GM12878 (cell line): Measurements from ENCODE around the gene BORCS8. TPM values are rescaled to one million over a fixed set of nuclear protein-coding genes. Genes with fewer than 3 reads are reported as not detected.
"Not testable (repeated sequence)": the region's sequence is repeated elsewhere in the genome, so short reads cannot be mapped to it uniquely, and the experiment has no call there.

ENCODE experiments used
- ATAC-seq: fragments of 200-7000 bp; cut with Tn5 transposase; 3 replicates; pipeline ENCODE4 v1.9.1; 2020; ENCODE audit warnings: mild to moderate bottlenecking, moderate library complexity
- BruUV-seq: library from RNA; stranded (reverse); fragments of 400-500 nt; replicated peaks from 2 replicates; lab custom pipeline; 2021; lab: Mats Ljungman, UMichigan
- CTCF ChIA-PET: fragments of 300-600 bp; sonication (Branson Sonifier 250); formaldehyde crosslinking; extraction: SDS; loops from one replicate; lab custom pipeline; 2021; ENCODE audit warnings: inconsistent platforms; lab: Yijun Ruan, JAX
- POLR2A ChIA-PET: fragments of 350-600 bp; formaldehyde crosslinking; extraction: SDS; loops from one replicate; lab custom pipeline; 2021; ENCODE audit warnings: inconsistent platforms; lab: Charles Lee
- RAD21 ChIA-PET: fragments of 300-600 bp; sonication (Branson Sonifier 250); formaldehyde crosslinking; loops from one replicate; lab custom pipeline; 2023; ENCODE audit warnings: antibody characterized with exemption; ENCODE audit not compliant: unreplicated experiment; lab: Charles Lee
- SMC1A ChIA-PET: fragments of 300-600 bp; sonication (Branson Sonifier 250); formaldehyde crosslinking; loops from one replicate; lab custom pipeline; 2023; ENCODE audit not compliant: unreplicated experiment, uncharacterized antibody; lab: Charles Lee
- DNase-seq: peaks from one replicate; pipeline ENCODE4 v3.0.0-alpha.2; 2011; ENCODE audit warnings: low read depth, low spot score
- FAIRE-seq: peaks from 3 replicates; lab custom pipeline; 2011; peaks lifted over from hg19 to GRCh38; lab: Jason Lieb, UNC
- H2AFZ ChIP-seq: 2 replicates; pipeline ENCODE4 v1.6.0; 2011; ENCODE audit warnings: low read depth, low read length, control low read depth; ENCODE audit not compliant: control insufficient read depth
- H3K27ac ChIP-seq: 2 replicates; pipeline ENCODE4 v1.5.1; 2011; ENCODE audit warnings: control low read depth; ENCODE audit not compliant: control insufficient read depth, insufficient read depth
- H3K27me3 ChIP-seq, 2 experiments: replicated peaks in 1 of 2; 2 replicates each; pipeline versions ENCODE4 v1.6.0 to v1.6.1; 2011; ENCODE audit warnings: low read length in 1 of 2; ENCODE audit not compliant: control insufficient read depth in 2 of 2, insufficient read depth in 2 of 2
- H3K36me3 ChIP-seq, 2 experiments: 2 replicates each; pipeline ENCODE4 v1.5.1; 2011; ENCODE audit warnings: low read length in 1 of 2; ENCODE audit not compliant: control insufficient read depth in 2 of 2, insufficient read depth in 2 of 2
- H3K4me1 ChIP-seq: 2 replicates; pipeline ENCODE4 v1.6.1; 2011; ENCODE audit warnings: mild to moderate bottlenecking, low read length, moderate library complexity, mixed read lengths; ENCODE audit not compliant: control insufficient read depth, insufficient read depth
- H3K4me2 ChIP-seq: 2 replicates; pipeline ENCODE4 v1.6.0; 2011; ENCODE audit warnings: control low read depth; ENCODE audit not compliant: control insufficient read depth, insufficient read depth
- H3K4me3 ChIP-seq: fragments of 200-600 bp; sonication (generic); 2 replicates; pipeline ENCODE4 v1.5.1; 2016
- H3K79me2 ChIP-seq: 2 replicates; pipeline ENCODE4 v1.6.0; 2011; ENCODE audit warnings: low read length; ENCODE audit not compliant: control insufficient read depth, insufficient read depth
- H3K9ac ChIP-seq: 2 replicates; pipeline ENCODE4 v1.8.0; 2011; ENCODE audit warnings: low read length, control low read depth, mixed read lengths; ENCODE audit not compliant: control insufficient read depth, insufficient read depth
- H3K9me3 ChIP-seq: replicated peaks from 3 replicates; pipeline ENCODE4 v1.5.1; 2011; ENCODE audit warnings: mild to moderate bottlenecking, low read length; ENCODE audit not compliant: control insufficient read depth, insufficient read depth
- H4K20me1 ChIP-seq: 2 replicates; pipeline ENCODE4 v1.6.0; 2011; ENCODE audit not compliant: control insufficient read depth, insufficient read depth
- E2F4 ChIP-seq: IDR thresholded peaks from 2 replicates; pipeline ENCODE4 v1.6.1; 2012; ENCODE audit warnings: low read depth, low read length, improper control_type of control experiment
- PAX5 ChIP-seq: IDR thresholded peaks from 2 replicates; pipeline ENCODE4 v1.6.1; 2011; ENCODE audit warnings: low read depth, low read length, borderline replicate concordance
- PAX8 ChIP-seq: fragments of 450-650 bp; IDR thresholded peaks from 2 replicates; pipeline ENCODE4 v1.6.1; 2017; ENCODE audit warnings: mild to moderate bottlenecking, moderate library complexity
- PML ChIP-seq: IDR thresholded peaks from 2 replicates; pipeline ENCODE4 v1.6.1; 2012; ENCODE audit warnings: low read length, inconsistent platforms
- RFX5 ChIP-seq: IDR thresholded peaks from 2 replicates; pipeline ENCODE4 v1.6.1; 2011; ENCODE audit warnings: low read depth, low read length, improper control_type of control experiment
- WGBS: methylation state at CpG from one replicate; pipeline ENCODE4 v1.1.6; 2016; ENCODE audit warnings: low lambda C conversion rate; ENCODE audit not compliant: insufficient replicate concordance, insufficient coverage; ENCODE audit errors: missing lambda C conversion rate; 5-methylcytosine and 5-hydroxymethylcytosine counted together
- in situ Hi-C: fragments of 300-500 bp; cut with MboI; formaldehyde crosslinking; loops from 9 replicates; pipeline ENCODE4 v1.14.3; 2018; ENCODE audit warnings: mixed read lengths
- intact Hi-C: fragments of 100-400 bp; cut with micrococcal nuclease; formaldehyde crosslinking; loops from one replicate; pipeline ENCODE4 v1.14.2; 2022; ENCODE audit not compliant: unreplicated experiment
- polyA plus RNA-seq, 11 experiments: library from polyadenylated mRNA; depleted of rRNA in 4 of 11; unstranded in 6 of 11; stranded (reverse) in 5 of 11; fragments of >200 nt; fragmentation: Nextera tagmentation in 4 of 11; fragmentation: Illumina TruSeq in 1 of 11; extraction: Ambion mirVana in 4 of 11; extraction: Trizol in 1 of 11; gene quantifications; 1 replicate in 1 of 11; 2 replicates in 10 of 11; pipeline versions ENCODE4 v1.2.1 to v1.2.3, GENCODE V29; 2011 to 2016; ENCODE audit warnings: inconsistent platforms in 2 of 11, missing spikeins in 2 of 11, low read depth in 1 of 11
- total RNA-seq, 4 experiments: library from RNA; depleted of rRNA in 3 of 4; stranded (reverse); fragments of >200 nt in 3 of 4; fragmentation: Illumina TruSeq in 1 of 4; extraction: Trizol in 1 of 4; gene quantifications; 2 replicates each; pipeline versions ENCODE4 v1.2.1 to v1.2.3, GENCODE V29; 2013 to 2021
- TF ChIP-seq, protein P1 (sequence below): fragments of 450-650 bp; IDR thresholded peaks from 2 replicates; pipeline ENCODE4 v1.6.1; 2016; ENCODE audit warnings: mild to moderate bottlenecking
- TF ChIP-seq, protein P2 (sequence below): fragments of 150-350 bp; IDR thresholded peaks from 2 replicates; pipeline ENCODE4 v1.6.1; 2014; ENCODE audit warnings: mild to moderate bottlenecking, low read depth, low read length

BORCS8 gene
- total and polyA plus RNA-seq, 10 of the 15 experiments (the other 5 are each of a cell fraction or from before 2014, with no cell fraction given): 3.7 to 40.3 (median 23.4) TPM

DNA sequence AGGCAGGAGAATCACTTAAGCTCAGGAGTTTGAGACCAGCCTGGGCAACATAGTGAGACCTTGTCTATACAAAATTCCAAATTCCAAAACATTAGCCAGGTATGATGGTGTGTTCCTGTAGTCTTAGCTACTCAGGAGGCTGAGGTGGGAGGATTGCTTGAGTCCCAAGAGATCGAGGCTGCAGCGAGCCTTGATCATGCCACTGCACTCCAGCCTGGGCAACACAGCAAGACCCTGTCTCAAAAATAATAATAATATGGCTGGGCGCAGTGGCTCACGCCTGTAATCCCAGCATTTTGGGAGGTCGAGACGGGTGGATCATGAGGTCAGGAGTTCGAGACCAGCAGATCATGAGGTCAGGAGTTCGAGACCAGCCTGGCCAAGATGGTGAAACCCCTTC, 29.0 kb upstream of the BORCS8 start:
- POLR2A ChIA-PET, BruUV-seq, H3K27me3 ChIP-seq, H3K4me1 ChIP-seq, ATAC-seq, H4K20me1 ChIP-seq, H3K79me2 ChIP-seq, H3K4me3 ChIP-seq, H2AFZ ChIP-seq, CTCF ChIA-PET, H3K36me3 ChIP-seq, intact Hi-C loops, H3K4me2 ChIP-seq, SMC1A ChIA-PET, in situ Hi-C loops, H3K9me3 ChIP-seq, H3K9ac ChIP-seq, H3K27ac ChIP-seq, DNase-seq: not testable (repeated sequence)
- RAD21 ChIA-PET: interaction anchor here (0.6 kb wide), 1 partner anchor 77 kb away, joined by 3 read pairs; no protein-coding TSS in a partner anchor
- WGBS: 18% methylated on average over 8 of the region's 8 CpGs
- FAIRE-seq: peak; percentile 85

DNA sequence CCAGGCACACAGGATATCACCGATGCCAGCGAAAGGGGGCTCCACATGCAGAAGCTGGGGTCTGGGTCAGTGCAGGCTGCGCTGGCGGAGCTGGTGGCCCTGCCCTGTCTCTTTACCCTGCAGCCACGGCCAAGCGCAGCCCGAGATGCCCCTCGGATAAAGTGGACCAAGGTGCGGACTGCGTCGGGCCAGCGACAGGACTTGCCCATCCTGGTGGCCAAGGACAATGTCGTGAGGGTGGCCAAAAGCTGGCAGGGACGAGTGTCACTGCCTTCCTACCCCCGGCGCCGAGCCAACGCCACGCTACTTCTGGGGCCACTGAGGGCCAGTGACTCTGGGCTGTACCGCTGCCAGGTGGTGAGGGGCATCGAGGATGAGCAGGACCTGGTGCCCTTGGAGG, 27.0 kb upstream of the BORCS8 start:
- SMC1A ChIA-PET: no interaction called here
- Histone ChIP-seq H3K79me2 (no peaks in the 10 kb centered on the region), H4K20me1 (no peaks in the 10 kb centered on the region), H3K9ac (no peak overlapping the region), H3K27ac (no peak overlapping the region), H3K9me3 (0 out of 3 replicates have a peak, but pooled peaks cover 2% of the 10 kb centered on the region), H3K4me3 (no peak overlapping the region), H3K4me2 (no peak overlapping the region), H3K27me3 (no peaks in the 10 kb centered on the region), H3K4me1 (peaks cover 7% of the 10 kb centered on the region; the same call in 1 of the 2 replicates), H3K36me3 (no peaks in the 10 kb centered on the region), H2AFZ (no peak overlapping the region)
- DNase-seq (no peak), FAIRE-seq (no peak), ATAC-seq (no peak)
- no peak for TF ChIP-seq PML
- TF ChIP-seq, protein P1, sequence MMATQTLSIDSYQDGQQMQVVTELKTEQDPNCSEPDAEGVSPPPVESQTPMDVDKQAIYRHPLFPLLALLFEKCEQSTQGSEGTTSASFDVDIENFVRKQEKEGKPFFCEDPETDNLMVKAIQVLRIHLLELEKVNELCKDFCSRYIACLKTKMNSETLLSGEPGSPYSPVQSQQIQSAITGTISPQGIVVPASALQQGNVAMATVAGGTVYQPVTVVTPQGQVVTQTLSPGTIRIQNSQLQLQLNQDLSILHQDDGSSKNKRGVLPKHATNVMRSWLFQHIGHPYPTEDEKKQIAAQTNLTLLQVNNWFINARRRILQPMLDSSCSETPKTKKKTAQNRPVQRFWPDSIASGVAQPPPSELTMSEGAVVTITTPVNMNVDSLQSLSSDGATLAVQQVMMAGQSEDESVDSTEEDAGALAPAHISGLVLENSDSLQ: no peak
- no peak for TF ChIP-seq PAX5
- TF ChIP-seq PAX8: no peak
- TF ChIP-seq RFX5: no peak
- TF ChIP-seq, protein P2, sequence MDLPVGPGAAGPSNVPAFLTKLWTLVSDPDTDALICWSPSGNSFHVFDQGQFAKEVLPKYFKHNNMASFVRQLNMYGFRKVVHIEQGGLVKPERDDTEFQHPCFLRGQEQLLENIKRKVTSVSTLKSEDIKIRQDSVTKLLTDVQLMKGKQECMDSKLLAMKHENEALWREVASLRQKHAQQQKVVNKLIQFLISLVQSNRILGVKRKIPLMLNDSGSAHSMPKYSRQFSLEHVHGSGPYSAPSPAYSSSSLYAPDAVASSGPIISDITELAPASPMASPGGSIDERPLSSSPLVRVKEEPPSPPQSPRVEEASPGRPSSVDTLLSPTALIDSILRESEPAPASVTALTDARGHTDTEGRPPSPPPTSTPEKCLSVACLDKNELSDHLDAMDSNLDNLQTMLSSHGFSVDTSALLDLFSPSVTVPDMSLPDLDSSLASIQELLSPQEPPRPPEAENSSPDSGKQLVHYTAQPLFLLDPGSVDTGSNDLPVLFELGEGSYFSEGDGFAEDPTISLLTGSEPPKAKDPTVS: no peak
- no peak for TF ChIP-seq E2F4
- BruUV-seq: no TSS peak
- 64% methylated on average over 19 of the region's 21 CpGs for WGBS
- intact Hi-C loops: no loop called here
- in situ Hi-C loops: no loop called here
- CTCF ChIA-PET: no interaction called here
- POLR2A ChIA-PET: interaction anchor here (0.7 kb wide), 1 partner anchor 108 kb away, joined by 3 read pairs; no protein-coding TSS in a partner anchor
- RAD21 ChIA-PET: no interaction called here
